HepG2 (cell line): Measurements from ENCODE around the gene ZFAND4. TPM values are rescaled to one million over a fixed set of nuclear protein-coding genes. Genes with fewer than 3 reads are reported as not detected.

Source experiments
- BHLHE40 ChIP-seq: IDR thresholded peaks from 2 replicates; pipeline ENCODE4 v1.6.1; 2011; ENCODE audit warnings: low read length, improper control_type of control experiment
- HNF4G ChIP-seq, 2 experiments: sonication (generic) in 1 of 2; formaldehyde crosslinking in 1 of 2; IDR thresholded peaks; 2 replicates each; pipeline versions ENCODE4 v1.4.0 to v1.6.1; 2011 to 2020; ENCODE audit warnings: borderline replicate concordance in 2 of 2, low read depth in 2 of 2, mild to moderate bottlenecking in 2 of 2, low read length in 1 of 2, missing genetic modification reagents in 1 of 2, moderate library complexity in 1 of 2
- JUNB ChIP-seq: sonication (generic); formaldehyde crosslinking; IDR thresholded peaks from 2 replicates; pipeline ENCODE4 v1.8.0; 2022; ENCODE audit warnings: missing genetic modification reagents, mild to moderate bottlenecking, borderline replicate concordance
- NBN ChIP-seq: fragments of 450-650 bp; conservative IDR thresholded peaks from 2 replicates; pipeline ENCODE4 v1.6.1; 2017
- RXRA ChIP-seq: sonication (generic); formaldehyde crosslinking; IDR thresholded peaks from 2 replicates; pipeline ENCODE4 v1.5.1; 2020; ENCODE audit warnings: missing genetic modification reagents
- SMAD9 ChIP-seq: sonication (generic); formaldehyde crosslinking; IDR thresholded peaks from 2 replicates; pipeline ENCODE4 v1.5.1; 2020; ENCODE audit warnings: mild to moderate bottlenecking, missing genetic modification reagents
- SOX13 ChIP-seq, 3 experiments: fragments of 450-650 bp in 1 of 3; sonication (generic) in 1 of 3; formaldehyde crosslinking in 1 of 3; IDR thresholded peaks in 2 of 3; conservative IDR thresholded peaks in 1 of 3; 2 replicates each; pipeline versions ENCODE4 v1.5.0 to v1.6.1; 2016 to 2020; ENCODE audit warnings: antibody characterized with exemption in 1 of 3, mild to moderate bottlenecking in 1 of 3, missing compliant biosample characterization in 1 of 3, missing genetic modification reagents in 1 of 3, moderate library complexity in 1 of 3
- TAF1 ChIP-seq: sonication (generic); formaldehyde crosslinking; IDR thresholded peaks from 2 replicates; pipeline ENCODE4 v1.4.0; 2020; ENCODE audit warnings: missing genetic modification reagents
- ZNF160 ChIP-seq: sonication (generic); formaldehyde crosslinking; IDR thresholded peaks from 2 replicates; pipeline ENCODE4 v1.8.0; 2022; ENCODE audit warnings: mild to moderate bottlenecking, inconsistent platforms, missing genetic modification reagents
- ZNF407 ChIP-seq: sonication (generic); formaldehyde crosslinking; IDR thresholded peaks from one replicate; pipeline ENCODE4 v1.5.1; 2020; ENCODE audit warnings: mild to moderate bottlenecking, missing genetic modification reagents; ENCODE audit errors: not compliant biosample characterization
- ZNF629 ChIP-seq: sonication (generic); formaldehyde crosslinking; conservative IDR thresholded peaks from 2 replicates; pipeline ENCODE4 v1.5.0; 2020; ENCODE audit warnings: missing genetic modification reagents
- polyA plus RNA-seq, 8 experiments: library from polyadenylated mRNA; depleted of rRNA in 3 of 8; stranded (reverse) in 7 of 8; unstranded in 1 of 8; fragments of >200 nt; fragmentation: Illumina TruSeq in 4 of 8; extraction: Trizol in 4 of 8; gene quantifications; 2 replicates each; pipeline versions ENCODE4 v1.2.1 to v1.2.3, GENCODE V29; 2011 to 2016; ENCODE audit warnings: low read depth in 4 of 8, missing spikeins in 1 of 8, mixed read lengths in 1 of 8; ENCODE audit not compliant: insufficient read depth in 1 of 8
- total RNA-seq, 5 experiments: library from RNA; depleted of rRNA; stranded (reverse); fragments of >200 nt; fragmentation: Illumina TruSeq; extraction: Trizol; gene quantifications; 2 replicates each; pipeline ENCODE4 v1.2.3, GENCODE V29; 2016; ENCODE audit warnings: low read depth in 1 of 5
- TF ChIP-seq, protein P1 (sequence below): sonication (generic); formaldehyde crosslinking; IDR thresholded peaks from 2 replicates; pipeline ENCODE4 v1.4.0; 2020; ENCODE audit warnings: missing genetic modification reagents
- TF ChIP-seq, protein P2 (sequence below): sonication (generic); formaldehyde crosslinking; IDR thresholded peaks from 2 replicates; pipeline ENCODE4 v1.5.1; 2020; ENCODE audit warnings: mild to moderate bottlenecking, missing genetic modification reagents, moderate library complexity

ZFAND4 gene
- total and polyA plus RNA-seq, 2 of the 13 experiments (the other 11 are each of a cell fraction or from before 2014, with no cell fraction given), result 2.9 to 9.2 TPM

DNA sequence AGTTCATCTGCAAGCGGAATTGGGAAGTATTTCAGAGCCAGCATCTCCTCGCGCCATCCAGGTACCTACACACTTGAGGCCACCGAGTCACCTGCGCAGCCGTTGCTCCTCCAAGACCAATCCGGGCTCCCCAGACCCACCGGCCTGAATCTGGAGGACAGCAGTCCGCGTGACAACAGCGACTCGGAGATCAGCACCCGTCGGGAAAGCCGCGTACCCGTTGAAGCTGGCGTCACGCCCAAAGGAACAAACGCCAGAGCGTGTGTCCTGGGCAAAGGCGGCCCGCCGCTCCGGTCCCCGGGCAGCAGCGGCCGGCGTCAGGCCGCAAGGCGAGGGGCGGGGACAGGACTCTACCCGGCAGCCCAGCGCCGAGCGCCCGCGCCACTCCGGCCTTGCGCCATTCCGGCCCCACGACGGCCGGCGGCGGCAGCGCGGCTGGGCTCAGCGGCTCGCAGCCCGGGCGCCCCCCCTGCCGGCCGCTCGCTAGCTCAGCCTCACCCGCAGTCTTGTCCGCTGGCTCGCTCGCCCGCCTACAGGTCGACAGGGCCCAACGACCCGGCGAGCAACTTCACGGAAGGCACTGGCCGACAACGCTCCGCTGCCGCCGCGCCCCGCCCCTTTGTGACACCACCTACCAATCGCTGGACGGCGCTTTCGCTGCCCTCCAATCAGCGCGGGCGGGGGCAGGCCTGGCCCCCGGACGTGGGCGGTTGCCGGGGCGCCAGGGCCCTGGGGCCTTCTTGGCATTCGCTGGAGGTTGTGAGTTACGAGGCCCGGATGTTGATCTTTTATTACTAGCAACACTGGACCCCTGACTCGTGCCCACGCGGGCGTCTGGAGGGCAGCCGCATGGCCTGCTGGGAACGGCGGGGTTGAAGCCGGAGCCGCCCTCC, at the start of gene ZFAND4 (continued):
- TF ChIP-seq, protein P1, sequence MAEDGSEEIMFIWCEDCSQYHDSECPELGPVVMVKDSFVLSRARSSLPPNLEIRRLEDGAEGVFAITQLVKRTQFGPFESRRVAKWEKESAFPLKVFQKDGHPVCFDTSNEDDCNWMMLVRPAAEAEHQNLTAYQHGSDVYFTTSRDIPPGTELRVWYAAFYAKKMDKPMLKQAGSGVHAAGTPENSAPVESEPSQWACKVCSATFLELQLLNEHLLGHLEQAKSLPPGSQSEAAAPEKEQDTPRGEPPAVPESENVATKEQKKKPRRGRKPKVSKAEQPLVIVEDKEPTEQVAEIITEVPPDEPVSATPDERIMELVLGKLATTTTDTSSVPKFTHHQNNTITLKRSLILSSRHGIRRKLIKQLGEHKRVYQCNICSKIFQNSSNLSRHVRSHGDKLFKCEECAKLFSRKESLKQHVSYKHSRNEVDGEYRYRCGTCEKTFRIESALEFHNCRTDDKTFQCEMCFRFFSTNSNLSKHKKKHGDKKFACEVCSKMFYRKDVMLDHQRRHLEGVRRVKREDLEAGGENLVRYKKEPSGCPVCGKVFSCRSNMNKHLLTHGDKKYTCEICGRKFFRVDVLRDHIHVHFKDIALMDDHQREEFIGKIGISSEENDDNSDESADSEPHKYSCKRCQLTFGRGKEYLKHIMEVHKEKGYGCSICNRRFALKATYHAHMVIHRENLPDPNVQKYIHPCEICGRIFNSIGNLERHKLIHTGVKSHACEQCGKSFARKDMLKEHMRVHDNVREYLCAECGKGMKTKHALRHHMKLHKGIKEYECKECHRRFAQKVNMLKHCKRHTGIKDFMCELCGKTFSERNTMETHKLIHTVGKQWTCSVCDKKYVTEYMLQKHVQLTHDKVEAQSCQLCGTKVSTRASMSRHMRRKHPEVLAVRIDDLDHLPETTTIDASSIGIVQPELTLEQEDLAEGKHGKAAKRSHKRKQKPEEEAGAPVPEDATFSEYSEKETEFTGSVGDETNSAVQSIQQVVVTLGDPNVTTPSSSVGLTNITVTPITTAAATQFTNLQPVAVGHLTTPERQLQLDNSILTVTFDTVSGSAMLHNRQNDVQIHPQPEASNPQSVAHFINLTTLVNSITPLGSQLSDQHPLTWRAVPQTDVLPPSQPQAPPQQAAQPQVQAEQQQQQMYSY (CRISPR knock-in tag), result no peak; the same call in 1 of the 2 replicates
- TF ChIP-seq ZNF160, result no peak
- TF ChIP-seq RXRA (CRISPR knock-in tag), result no peak
- peak; percentile 39; the same call in 1 of the 2 replicates for TF ChIP-seq HNF4G (IDR thresholded peaks at IDR 0.05; ENCODE audit: borderline replicate concordance, low read depth, low read length)
- no peak for TF ChIP-seq HNF4G (CRISPR knock-in tag; IDR thresholded peaks at IDR 0.05; ENCODE audit: borderline replicate concordance, low read depth)
- TF ChIP-seq ZNF407 (CRISPR knock-in tag), result peak; percentile 16
- no peak for TF ChIP-seq SOX13 (IDR thresholded peaks at IDR 0.05)
- peak in 1 of 2 experiments; percentile 15; a peak in 1 of 4 replicates for TF ChIP-seq SOX13 (CRISPR knock-in tag; conservative IDR thresholded peaks at IDR 0.05 in 1 of 2, IDR thresholded peaks at IDR 0.05 in 1 of 2)
- no peak for TF ChIP-seq NBN
- TF ChIP-seq SMAD9 (CRISPR knock-in tag), result 0 out of 2 replicates have a peak, but pooled peaks have one; percentile 64
- peak; percentile 48 for TF ChIP-seq TAF1 (CRISPR knock-in tag)
- no peak for TF ChIP-seq ZNF629 (CRISPR knock-in tag)
- TF ChIP-seq BHLHE40, result no peak; the same call in 1 of the 2 replicates
- no peak for TF ChIP-seq JUNB
- TF ChIP-seq, protein P2, sequence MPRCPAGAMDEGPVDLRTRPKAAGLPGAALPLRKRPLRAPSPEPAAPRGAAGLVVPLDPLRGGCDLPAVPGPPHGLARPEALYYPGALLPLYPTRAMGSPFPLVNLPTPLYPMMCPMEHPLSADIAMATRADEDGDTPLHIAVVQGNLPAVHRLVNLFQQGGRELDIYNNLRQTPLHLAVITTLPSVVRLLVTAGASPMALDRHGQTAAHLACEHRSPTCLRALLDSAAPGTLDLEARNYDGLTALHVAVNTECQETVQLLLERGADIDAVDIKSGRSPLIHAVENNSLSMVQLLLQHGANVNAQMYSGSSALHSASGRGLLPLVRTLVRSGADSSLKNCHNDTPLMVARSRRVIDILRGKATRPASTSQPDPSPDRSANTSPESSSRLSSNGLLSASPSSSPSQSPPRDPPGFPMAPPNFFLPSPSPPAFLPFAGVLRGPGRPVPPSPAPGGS (CRISPR knock-in tag), result peak; percentile 94; the same call in 1 of the 2 replicates
